ENCODE measurements around the gene PFKFB3. TPM values are rescaled to one million over a fixed set of nuclear protein-coding genes. Genes with fewer than 3 reads are reported as not detected.

PFKFB3 gene
- total and polyA plus RNA-seq, 2 of the 13 experiments (the other 11 are each of a cell fraction or from before 2014, with no cell fraction given), result 1.2 to 13.3 TPM

GRCh38 chr10:6158276-6158675, 44.5 kb upstream of the PFKFB3 start:
- Histone ChIP-seq H3K9ac (ENCODE audit: insufficient read depth, low read depth, low read length) (no peak overlapping the region), H3K79me2 (ENCODE audit: insufficient read depth, low read length) (no peaks in the 10 kb centered on the region), H3K4me1 (ENCODE audit: insufficient read depth, low read length) (no peaks in the 10 kb centered on the region), H3K27me3 (ENCODE audit: control insufficient read depth in 1 of 2, insufficient read depth in 2 of 2, low read length in 2 of 2) (no peaks in the 10 kb centered on the region), H3K27ac (ENCODE audit: extremely low read length, insufficient read depth, low read length) (no peak overlapping the region), H2AFZ (ENCODE audit: low read length) (no peak overlapping the region), H3K4me2 (ENCODE audit: low read depth, low read length) (no peak overlapping the region), H4K20me1 (ENCODE audit: insufficient read depth, low read length) (no peaks in the 10 kb centered on the region), H3K36me3 (replicated peaks in 1 of 2; ENCODE audit: control insufficient read depth in 1 of 2, insufficient read depth in 2 of 2, low read length in 2 of 2) (no peaks in the 10 kb centered on the region), H3K4me3 (replicated peaks in 1 of 3; ENCODE audit: insufficient read depth in 1 of 3, low read depth in 2 of 3, low read length in 3 of 3) (no peak overlapping the region), H3K9me3 (ENCODE audit: low read length) (no peaks in the 10 kb centered on the region)
- intact Hi-C loops (cut with micrococcal nuclease; ENCODE audit: unreplicated experiment), result no loop called here
- FAIRE-seq, result no peak
- no TSS peak for BruUV-seq (replicated peaks)
- DNase-seq (ENCODE audit: low spot score), result no peak
- WGBS (ENCODE audit: low lambda C conversion rate), result 91% methylated on average over 7 of the region's 7 CpGs
- POLR2A ChIA-PET, result no interaction called here
- CTCF ChIA-PET (ENCODE audit: low intra/inter-chr PET ratio, low total read pairs), result no interaction called here
- no peak for ATAC-seq
- in situ Hi-C loops (cut with HindIII; ENCODE audit: extremely low pct_ligation_motif_present, low pct_unique_long_range_greater_than_20kb), result no loop called here
- TF ChIP-seq ZNF710 (CRISPR knock-in tag; IDR thresholded peaks at IDR 0.05; ENCODE audit: borderline replicate concordance) (no peak), ZNF510 (CRISPR knock-in tag; IDR thresholded peaks at IDR 0.05; ENCODE audit: low read depth) (no peak), FOXJ3 (CRISPR knock-in tag; IDR thresholded peaks at IDR 0.05; ENCODE audit: borderline replicate concordance) (no peak), BORCS8-MEF2B (CRISPR knock-in tag; IDR thresholded peaks at IDR 0.05) (no peak), NR2C2 (CRISPR knock-in tag; IDR thresholded peaks at IDR 0.05; ENCODE audit: borderline replicate concordance) (no peak), ZNF790 (CRISPR knock-in tag; IDR thresholded peaks at IDR 0.05; ENCODE audit: borderline replicate concordance) (no peak), BATF2 (CRISPR knock-in tag; IDR thresholded peaks at IDR 0.05) (no peak), JARID2 (CRISPR knock-in tag; IDR thresholded peaks at IDR 0.05; ENCODE audit: insufficient replicate concordance) (no peak), KIAA2018 (CRISPR knock-in tag; IDR thresholded peaks at IDR 0.05; ENCODE audit: borderline replicate concordance) (no peak), MYPOP (CRISPR knock-in tag; IDR thresholded peaks at IDR 0.05) (no peak), ZNF326 (CRISPR knock-in tag; IDR thresholded peaks at IDR 0.05; ENCODE audit: borderline replicate concordance) (no peak), KDM4B (CRISPR knock-in tag; IDR thresholded peaks at IDR 0.05) (no peak), ZNF709 (CRISPR knock-in tag; IDR thresholded peaks at IDR 0.05) (no peak)
